ENCODE data around the gene SKIC3. TPM values are rescaled to one million over a fixed set of nuclear protein-coding genes. Genes with fewer than 3 reads are reported as not detected.

SKIC3 gene
- total RNA-seq, result 58.4 TPM
- long read RNA-seq, full-length matches to known transcripts, result 6 of 15 reads
- long read RNA-seq, partial matches to known transcripts, result 7 of 15 reads
- long read RNA-seq, other reads (novel, unspliced or antisense), result 2 of 15 reads

- DNase-seq (ENCODE audit: missing footprints) (peak; percentile 95), ATAC-seq (peak; percentile 97)
- intact Hi-C loops (cut with DNase I), result loop anchor here (10.0 kb wide), 1 partner anchor 290 kb away; no protein-coding TSS in a partner anchor
Observed at GRCh38 chr5:95554647-95555548, at the start of gene SKIC3, which contains the start of gene ARSK. TSS of gene SKIC3 (minus strand) at chr5:95554977. CDS start at chr5:95547150, 7,827 bp downstream. TSS of gene ARSK (plus strand) at chr5:95555101. CDS start at chr5:95555279, 178 bp downstream.

GRCh38 chr5:95600557-95600956 is 45.8 kb upstream of the SKIC3 start:
- intact Hi-C loops (cut with DNase I), result no loop called here
- DNase-seq (ENCODE audit: missing footprints) (no peak), ATAC-seq (no peak)

GRCh38 chr5:95599252-95599651 is 44.5 kb upstream of the SKIC3 start:
- ATAC-seq (no peak), DNase-seq (ENCODE audit: missing footprints) (no peak)
- intact Hi-C loops (cut with DNase I), result no loop called here

- ATAC-seq, result no peak
- intact Hi-C loops (cut with DNase I), result no loop called here
- DNase-seq (ENCODE audit: missing footprints), result no peak
Observed at GRCh38 chr5:95595289-95595931, 40.6 kb upstream of the SKIC3 start.

- ATAC-seq (no peak), DNase-seq (ENCODE audit: missing footprints) (no peak)
- intact Hi-C loops (cut with DNase I), result no loop called here
Observed at GRCh38 chr5:95591490-95591901, 36.7 kb upstream of the SKIC3 start.

- intact Hi-C loops (cut with DNase I), result no loop called here
- ATAC-seq (no peak), DNase-seq (ENCODE audit: missing footprints) (no peak)
Observed at GRCh38 chr5:95590880-95591279, 36.1 kb upstream of the SKIC3 start.

GRCh38 chr5:95583992-95584391 is 29.2 kb upstream of the SKIC3 start:
- no peak for DNase-seq (ENCODE audit: missing footprints)
- intact Hi-C loops (cut with DNase I), result no loop called here
- no peak for ATAC-seq

GRCh38 chr5:95581576-95581975 is 26.8 kb upstream of the SKIC3 start:
- ATAC-seq, result no peak
- DNase-seq (ENCODE audit: missing footprints), result no peak
- intact Hi-C loops (cut with DNase I), result no loop called here

- ATAC-seq, result no peak
- no peak for DNase-seq (ENCODE audit: missing footprints)
- intact Hi-C loops (cut with DNase I), result no loop called here
Observed at GRCh38 chr5:95572016-95572415, 17.2 kb upstream of the SKIC3 start.

- intact Hi-C loops (cut with DNase I), result no loop called here
- ATAC-seq, result no peak
Observed at GRCh38 chr5:95565280-95565920, 10.6 kb upstream of the SKIC3 start.

GRCh38 chr5:95564450-95564849 is 9.7 kb upstream of the SKIC3 start:
- intact Hi-C loops (cut with DNase I), result no loop called here
- ATAC-seq, result no peak
- DNase-seq (ENCODE audit: missing footprints), result no peak

More at GRCh38 chr5:95565280-95565920, 10.6 kb upstream of the SKIC3 start:
- DNase-seq (ENCODE audit: missing footprints), result no peak

- intact Hi-C loops (cut with DNase I), result no loop called here
- DNase-seq (ENCODE audit: missing footprints) (no peak), ATAC-seq (no peak)
Observed at GRCh38 chr5:95563367-95563766, 8.6 kb upstream of the SKIC3 start.

GRCh38 chr5:95562282-95562681 is 7.5 kb upstream of the SKIC3 start:
- intact Hi-C loops (cut with DNase I), result no loop called here
- ATAC-seq, result no peak
- no peak for DNase-seq (ENCODE audit: missing footprints)

- intact Hi-C loops (cut with DNase I), result loop anchor here (10.0 kb wide), 1 partner anchor 287 kb away; no protein-coding TSS in a partner anchor
Observed at GRCh38 chr5:95557841-95558240, 3.1 kb upstream of the SKIC3 start.

GRCh38 chr5:95555553-95555952 is 776 bp upstream of the SKIC3 start:
- no peak for ATAC-seq
- intact Hi-C loops (cut with DNase I), result loop anchor here (10.0 kb wide), 1 partner anchor 289 kb away; no protein-coding TSS in a partner anchor
- DNase-seq (ENCODE audit: missing footprints), result no peak

More at GRCh38 chr5:95557841-95558240, 3.1 kb upstream of the SKIC3 start:
- DNase-seq (ENCODE audit: missing footprints) (no peak), ATAC-seq (no peak)

- intact Hi-C loops (cut with DNase I), result loop anchor here (10.0 kb wide), 1 partner anchor 291 kb away; no protein-coding TSS in a partner anchor
- no peak for ATAC-seq
Observed at GRCh38 chr5:95554331-95554646, 488 bp downstream of the SKIC3 start.

GRCh38 chr5:95549030-95549429 is 5.7 kb downstream of the SKIC3 start:
- intact Hi-C loops (cut with DNase I), result no loop called here
- no peak for ATAC-seq
- DNase-seq (ENCODE audit: missing footprints), result no peak

More at GRCh38 chr5:95554331-95554646, 488 bp downstream of the SKIC3 start:
- no peak for DNase-seq (ENCODE audit: missing footprints)

GRCh38 chr5:95543017-95543705 is 11.6 kb downstream of the SKIC3 start:
- intact Hi-C loops (cut with DNase I), result no loop called here
- DNase-seq (ENCODE audit: missing footprints), result no peak
- no peak for ATAC-seq

- no peak for ATAC-seq
- no peak for DNase-seq (ENCODE audit: missing footprints)
- intact Hi-C loops (cut with DNase I), result no loop called here
Observed at GRCh38 chr5:95537501-95537900, 17.3 kb downstream of the SKIC3 start.
